ENCODE data around the gene ASPHD1.

GRCh38 chr16:29881050-29881449 is 19.2 kb upstream of the ASPHD1 start:
- TF ChIP-seq CTCF (IDR thresholded peaks at IDR 0.05; ENCODE audit: poor library complexity) (no peak), EZH2 (IDR thresholded peaks at IDR 0.05; ENCODE audit: borderline replicate concordance) (no peak)

Measured in hepatocyte (in vitro differentiated cells).